Activated CD8-positive, alpha-beta memory T cell treated with anti-CD3 and anti-CD28 coated beads for 1 hour (primary cell): ENCODE results near the gene SYT10.
"Not testable (repeated sequence)": the region's sequence is repeated elsewhere in the genome, so short reads cannot be mapped to it uniquely, and the experiment has no call there.

Experiments used
- DNase-seq, 2 donors: peaks; one replicate each; pipeline ENCODE4 v3.0.0-alpha.2; 2020; ENCODE audit warnings: low read depth in 1 of 2; ENCODE audit errors: extremely low read depth in 1 of 2

The SYT10 gene

GRCh38 chr12:33439587-33440011, at the start of gene SYT10:
TSS of gene SYT10 (minus strand) at chr12:33439819. CDS start at chr12:33439522, 297 bp downstream.
- DNase-seq = no peak

- no peak for DNase-seq
Observed at GRCh38 chr12:33488036-33488435, 48.4 kb upstream of the SYT10 start.

- DNase-seq = no peak
Observed at GRCh38 chr12:33486058-33486457, 46.4 kb upstream of the SYT10 start.

GRCh38 chr12:33484161-33484560, 44.5 kb upstream of the SYT10 start:
- no peak for DNase-seq

- DNase-seq = no peak
Observed at GRCh38 chr12:33480366-33480765, 40.7 kb upstream of the SYT10 start.

- DNase-seq = no peak
Observed at GRCh38 chr12:33476058-33476457, 36.4 kb upstream of the SYT10 start.

GRCh38 chr12:33472299-33472698, 32.7 kb upstream of the SYT10 start:
- no peak for DNase-seq

GRCh38 chr12:33455096-33455495, 15.5 kb upstream of the SYT10 start:
- no peak for DNase-seq

GRCh38 chr12:33450480-33450879, 10.9 kb upstream of the SYT10 start:
- no peak for DNase-seq

GRCh38 chr12:33440477-33440876, 858 bp upstream of the SYT10 start:
- DNase-seq = no peak

GRCh38 chr12:33438851-33439586, 600 bp downstream of the SYT10 start:
- no peak for DNase-seq

GRCh38 chr12:33438025-33438772, 1.4 kb downstream of the SYT10 start:
- DNase-seq = no peak

GRCh38 chr12:33437598-33437997, 2.0 kb downstream of the SYT10 start:
- DNase-seq = no peak

GRCh38 chr12:33432992-33433391, 6.6 kb downstream of the SYT10 start:
- DNase-seq = no peak

- no peak for DNase-seq
Observed at GRCh38 chr12:33431648-33432047, 8.0 kb downstream of the SYT10 start.

GRCh38 chr12:33429468-33429867, 10.2 kb downstream of the SYT10 start:
- DNase-seq = no peak

- DNase-seq = no peak
Observed at GRCh38 chr12:33427071-33427470, 12.5 kb downstream of the SYT10 start.

GRCh38 chr12:33423706-33424105, 15.9 kb downstream of the SYT10 start:
- no peak for DNase-seq

- not testable (repeated sequence) for DNase-seq
Observed at GRCh38 chr12:33412410-33412809, 27.2 kb downstream of the SYT10 start.

GRCh38 chr12:33383503-33383902, 56.1 kb downstream of the SYT10 start:
- DNase-seq = no peak

- no peak for DNase-seq
Observed at GRCh38 chr12:33376153-33376552, 63.5 kb downstream of the SYT10 start.

- DNase-seq = no peak
Observed at GRCh38 chr12:33370318-33370717, 69.3 kb downstream of the SYT10 start.
